Loucy (cell line): ENCODE data around the gene PPCS.
"Not testable (repeated sequence)": the region's sequence is repeated elsewhere in the genome, so short reads cannot be mapped to it uniquely, and the experiment has no call there.

Source experiments
- H2AFZ ChIP-seq: fragments of 200-600 bp; sonication (generic); 2 replicates; pipeline ENCODE4 v1.6.0; 2016; ENCODE audit warnings: antibody characterized with exemption, mild to moderate bottlenecking, low read length, moderate library complexity
- H3F3A ChIP-seq: fragments of 200-600 bp; 2 replicates; pipeline ENCODE4 v1.6.0; 2016; ENCODE audit warnings: antibody characterized with exemption, low read depth, mild to moderate bottlenecking
- H3K27me3 ChIP-seq: fragments of 200-600 bp; sonication (generic); 2 replicates; pipeline ENCODE4 v1.6.1; 2014; ENCODE audit warnings: low read length, mild to moderate bottlenecking; ENCODE audit not compliant: insufficient read depth, poor library complexity, severe bottlenecking
- H3K36me3 ChIP-seq: fragments of 200-600 bp; sonication (generic); 2 replicates; pipeline ENCODE4 v1.6.1; 2016; ENCODE audit warnings: low read length; ENCODE audit not compliant: insufficient read depth
- H3K4me1 ChIP-seq: fragments of 200-600 bp; sonication (generic); 2 replicates; pipeline ENCODE4 v1.5.1; 2014; ENCODE audit warnings: low read length, mild to moderate bottlenecking; ENCODE audit not compliant: insufficient read depth, poor library complexity, severe bottlenecking
- H3K4me2 ChIP-seq: fragments of 200-600 bp; sonication (generic); 2 replicates; pipeline ENCODE4 v1.6.0; 2014; ENCODE audit warnings: antibody characterized with exemption, low read length, low read depth, mild to moderate bottlenecking; ENCODE audit not compliant: poor library complexity, severe bottlenecking
- H3K4me3 ChIP-seq: fragments of 200-600 bp; sonication (generic); 2 replicates; pipeline ENCODE4 v1.5.1; 2014; ENCODE audit warnings: low read length, mild to moderate bottlenecking, mixed read lengths; ENCODE audit not compliant: poor library complexity, severe bottlenecking
- H3K79me2 ChIP-seq: fragments of 200-600 bp; sonication (generic); 2 replicates; pipeline ENCODE4 v1.6.1; 2014; ENCODE audit warnings: low read length; ENCODE audit not compliant: insufficient read depth
- H3K9ac ChIP-seq: fragments of 200-600 bp; sonication (generic); 2 replicates; pipeline ENCODE4 v1.6.0; 2014; ENCODE audit warnings: mild to moderate bottlenecking, low read depth, low read length, moderate library complexity; ENCODE audit not compliant: poor library complexity, severe bottlenecking
- H3K9me2 ChIP-seq: fragments of 200-600 bp; sonication (generic); replicated peaks from 2 replicates; pipeline ENCODE4 v1.6.1; 2016; ENCODE audit warnings: low read depth, low read length, mixed read lengths
- H3K9me3 ChIP-seq: fragments of 200-600 bp; sonication (generic); 2 replicates; pipeline ENCODE4 v1.6.1; 2014; ENCODE audit warnings: mild to moderate bottlenecking, antibody characterized with exemption, low read length, low read depth; ENCODE audit not compliant: insufficient read depth
- H4K20me1 ChIP-seq: fragments of 200-600 bp; sonication (generic); 2 replicates; pipeline ENCODE4 v1.6.0; 2014; ENCODE audit warnings: antibody characterized with exemption, low read length, mild to moderate bottlenecking; ENCODE audit not compliant: insufficient read depth, poor library complexity, severe bottlenecking
- CTCF ChIP-seq: fragments of 200-600 bp; sonication (generic); conservative IDR thresholded peaks from 2 replicates; pipeline ENCODE4 v1.5.1; 2014; ENCODE audit warnings: mild to moderate bottlenecking, antibody characterized with exemption, low read length
- EZH2phosphoT487 ChIP-seq: fragments of 200-600 bp; IDR thresholded peaks from 2 replicates; pipeline ENCODE4 v1.6.1; 2018; ENCODE audit warnings: antibody characterized with exemption, mild to moderate bottlenecking, moderate library complexity, borderline replicate concordance

PPCS gene

GRCh38 chr1:42466030-42466429, 9.7 kb downstream of the PPCS start:
- Histone ChIP-seq H3F3A (no peaks in the 10 kb centered on the region), H3K4me2 (no peak overlapping the region), H3K4me3 (no peak overlapping the region), H3K4me1 (peaks cover 8% of the 10 kb centered on the region), H3K9me3 (no peaks in the 10 kb centered on the region), H3K79me2 (no peaks in the 10 kb centered on the region), H3K27me3 (peaks cover 15% of the 10 kb centered on the region), H3K9me2 (no peaks in the 10 kb centered on the region), H4K20me1 (no peaks in the 10 kb centered on the region), H3K36me3 (no peaks in the 10 kb centered on the region), H2AFZ (no peak overlapping the region), H3K9ac (no peak overlapping the region)
- TF ChIP-seq CTCF (no peak), EZH2phosphoT487 (no peak)

DNA sequence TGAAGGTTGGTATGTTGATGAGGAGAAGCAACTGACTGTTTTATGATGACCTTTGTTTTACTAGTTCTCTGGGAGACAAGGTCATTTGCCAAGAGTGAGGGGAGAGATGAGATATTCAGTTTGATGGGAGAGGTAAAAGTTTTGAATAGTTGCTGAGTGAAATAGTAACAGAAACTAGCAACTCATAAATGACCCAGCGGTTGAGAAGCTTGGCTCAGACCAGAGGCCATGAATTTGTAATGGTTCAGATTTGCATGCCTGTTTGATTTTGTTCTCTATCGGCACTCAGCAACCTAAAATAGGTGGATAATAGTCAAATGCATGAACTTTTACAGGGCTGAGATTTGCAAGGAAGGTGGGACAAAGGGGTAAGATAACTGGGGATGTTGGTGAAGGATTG, 13.4 kb downstream of the PPCS start:
- no peak overlapping the region for H3K4me3 ChIP-seq
- no peak overlapping the region for H3K9ac ChIP-seq
- H2AFZ ChIP-seq: no peak overlapping the region
- TF ChIP-seq CTCF (no peak), EZH2phosphoT487 (no peak)
- H3K27me3 ChIP-seq: peaks cover 15% of the 10 kb centered on the region
- no peaks in the 10 kb centered on the region for H3K9me3 ChIP-seq
- no peaks in the 10 kb centered on the region for H3K36me3 ChIP-seq
- H3K9me2 ChIP-seq: no peaks in the 10 kb centered on the region
- H4K20me1 ChIP-seq: no peaks in the 10 kb centered on the region
- no peaks in the 10 kb centered on the region for H3F3A ChIP-seq
- no peaks in the 10 kb centered on the region for H3K4me1 ChIP-seq
- H3K79me2 ChIP-seq: no peaks in the 10 kb centered on the region
- no peak overlapping the region for H3K4me2 ChIP-seq

- Histone ChIP-seq H3K9me2 (no peaks in the 10 kb centered on the region), H3K9me3 (no peaks in the 10 kb centered on the region), H3K36me3 (no peaks in the 10 kb centered on the region), H3K4me2 (no peak overlapping the region), H3F3A (no peaks in the 10 kb centered on the region), H3K9ac (no peak overlapping the region), H3K4me1 (no peaks in the 10 kb centered on the region), H3K79me2 (no peaks in the 10 kb centered on the region), H2AFZ (no peak overlapping the region), H3K27me3 (no peaks in the 10 kb centered on the region), H4K20me1 (no peaks in the 10 kb centered on the region), H3K4me3 (no peak overlapping the region)
- TF ChIP-seq CTCF: no peak
- no peak for TF ChIP-seq EZH2phosphoT487
Measured at GRCh38 chr1:42476605-42477004, 20.3 kb downstream of the PPCS start.

- H3K9me2 ChIP-seq, H3K36me3 ChIP-seq, H3K4me2 ChIP-seq, H3K79me2 ChIP-seq, H3F3A ChIP-seq, H3K9ac ChIP-seq, H3K9me3 ChIP-seq, H3K27me3 ChIP-seq, H4K20me1 ChIP-seq, H2AFZ ChIP-seq, H3K4me1 ChIP-seq, H3K4me3 ChIP-seq: not testable (repeated sequence)
Measured at GRCh38 chr1:42477354-42477753, 21.0 kb downstream of the PPCS start.
